ENCODE measurements around the gene ZDHHC3.

Gene ZDHHC3

DNA sequence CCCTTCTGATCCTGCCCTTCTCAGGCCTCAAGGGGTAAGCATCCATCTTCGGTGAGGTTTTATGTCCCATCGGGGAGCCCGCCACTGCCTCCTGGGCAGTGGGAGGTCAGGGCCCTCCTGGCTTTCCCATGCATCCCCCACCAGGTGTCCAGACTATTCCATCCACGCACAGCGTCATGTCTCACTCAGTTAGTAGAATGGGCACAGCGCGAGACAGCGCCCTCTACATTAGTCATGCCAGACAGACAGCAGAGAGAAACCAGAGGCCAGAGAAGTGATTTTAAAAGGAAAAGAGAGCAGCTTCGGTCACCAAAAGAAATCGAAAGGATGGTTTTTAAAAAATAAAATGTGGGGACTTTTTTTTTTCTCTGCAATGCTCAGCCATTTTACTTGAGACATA, 49.8 kb downstream of the ZDHHC3 start:
- DNase-seq, result no peak

DNA sequence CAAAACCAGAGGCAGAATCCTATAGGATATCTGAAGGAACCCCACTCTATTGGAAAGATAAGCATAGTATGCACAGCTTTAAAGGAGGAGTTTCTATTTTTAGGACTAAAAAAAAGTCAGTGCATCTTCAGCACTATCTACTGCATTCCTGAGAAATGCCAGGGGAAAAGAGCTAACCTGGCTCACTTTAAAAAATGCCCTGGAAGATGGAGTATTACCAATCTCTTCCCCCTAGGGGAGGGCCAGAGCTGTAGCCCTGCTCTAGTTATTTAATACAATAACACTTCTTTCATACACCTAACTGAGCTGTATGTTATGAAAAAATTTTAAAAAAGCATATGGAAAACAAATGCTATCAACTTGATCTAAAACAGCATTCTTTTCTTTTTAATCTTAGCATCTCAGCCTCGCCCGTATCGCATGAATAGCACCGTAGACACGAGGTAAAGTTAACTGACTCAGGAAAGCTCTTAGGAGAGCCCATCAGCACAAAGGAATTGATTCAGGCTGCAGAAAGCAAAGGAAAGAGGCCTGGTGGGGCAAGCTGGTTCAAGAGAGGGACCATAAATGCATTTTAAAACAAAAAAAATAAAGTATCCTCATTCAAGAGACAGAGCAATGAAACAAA, 51.4 kb downstream of the ZDHHC3 start:
- no peak for DNase-seq

DNA sequence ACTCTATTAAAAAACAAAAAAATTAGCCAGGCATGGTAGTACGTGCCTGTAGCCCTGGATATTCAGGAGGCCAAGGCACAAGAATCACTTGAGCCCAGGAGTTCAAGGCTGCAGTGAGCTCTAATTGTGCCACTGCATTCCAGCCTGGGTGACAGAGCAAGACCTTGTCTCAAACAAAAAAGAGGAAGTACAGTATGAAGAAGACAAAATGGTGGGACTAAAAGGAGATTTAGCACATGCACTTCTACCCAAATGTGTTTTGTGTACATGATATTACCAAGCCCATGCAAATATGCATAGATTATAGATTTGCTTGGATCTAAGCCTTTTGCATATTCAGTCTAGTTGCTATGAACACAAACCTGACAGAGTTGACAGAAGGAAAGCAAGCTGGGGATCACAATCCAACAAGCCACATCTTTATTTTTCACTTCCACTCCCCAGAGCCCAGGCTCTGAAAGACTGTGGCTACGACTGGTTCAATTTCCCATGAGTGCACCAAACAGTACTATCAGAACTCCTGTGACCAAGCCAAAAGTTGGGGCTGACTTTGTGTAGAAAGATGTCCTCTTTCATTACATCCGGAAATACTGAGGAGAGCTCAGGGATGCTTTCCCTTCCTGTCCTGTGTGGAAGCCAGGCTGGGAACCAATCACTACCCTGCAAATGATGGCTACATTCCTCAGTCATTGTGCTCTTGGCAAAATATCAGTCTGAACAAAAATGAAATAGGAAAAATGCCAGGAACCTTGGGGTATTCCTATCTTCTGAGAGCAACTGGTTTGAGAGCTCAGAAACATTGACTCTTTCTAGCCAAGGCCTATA, 52.1 kb downstream of the ZDHHC3 start:
- DNase-seq, result no peak

DNA sequence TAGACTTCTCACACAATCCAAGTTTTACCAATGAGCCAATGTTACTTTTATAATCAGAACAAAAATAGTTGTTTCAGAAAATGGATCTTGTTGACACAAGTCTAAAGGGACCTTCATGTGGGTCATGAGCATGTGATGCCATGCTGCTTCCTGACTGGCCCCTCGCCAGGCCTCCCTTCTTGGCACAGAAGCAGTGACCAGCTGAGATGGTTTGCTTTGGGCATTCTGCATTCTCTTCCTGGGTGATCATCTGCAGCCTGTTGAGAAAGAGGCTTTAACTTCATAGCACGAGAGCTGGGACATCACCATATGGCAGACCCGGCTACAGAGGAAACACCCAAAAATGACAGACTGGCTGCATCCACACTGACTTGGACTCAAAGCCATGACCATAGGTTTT, 55.9 kb downstream of the ZDHHC3 start:
- DNase-seq, result no peak

DNA sequence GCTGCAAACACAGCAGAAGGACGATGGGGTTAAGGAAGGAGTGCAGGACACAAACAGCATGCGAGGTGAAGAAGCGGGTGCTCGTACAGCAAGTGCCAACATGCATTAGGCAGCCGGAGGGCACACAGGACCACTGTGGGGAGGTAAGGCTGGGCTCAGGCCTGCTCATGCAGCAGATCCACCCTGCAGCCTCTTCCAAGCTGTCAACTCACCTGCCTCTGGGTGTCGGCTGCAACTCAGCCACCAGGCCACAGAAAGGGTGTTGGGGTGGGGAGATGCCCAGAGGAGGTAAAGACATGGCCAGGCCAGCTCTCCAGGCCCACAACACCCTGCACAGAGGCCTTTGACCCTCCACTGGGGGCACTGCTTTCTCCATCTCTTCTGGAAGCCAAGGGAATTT, 57.4 kb downstream of the ZDHHC3 start:
- no peak for DNase-seq

DNA sequence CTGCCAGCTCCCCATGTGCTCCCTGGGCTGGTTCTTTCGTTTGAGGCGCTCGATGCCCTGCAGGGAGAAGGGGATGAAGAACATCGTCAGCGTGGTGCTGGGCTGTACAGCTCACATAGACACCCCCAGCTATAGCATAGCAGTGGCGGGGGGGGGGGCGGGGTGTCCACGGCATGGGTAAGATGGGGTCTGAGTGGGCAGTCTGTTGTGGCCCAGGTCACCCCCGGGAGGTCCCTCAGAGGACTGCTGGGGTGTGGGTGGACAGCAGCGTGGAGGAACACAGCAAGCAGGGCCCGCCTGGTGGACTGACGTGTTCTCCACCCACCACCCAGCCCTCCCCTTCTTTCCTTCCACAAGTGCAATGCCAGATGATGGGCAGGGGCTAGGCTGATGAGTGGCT, 57.9 kb downstream of the ZDHHC3 start:
- DNase-seq, result no peak

DNA sequence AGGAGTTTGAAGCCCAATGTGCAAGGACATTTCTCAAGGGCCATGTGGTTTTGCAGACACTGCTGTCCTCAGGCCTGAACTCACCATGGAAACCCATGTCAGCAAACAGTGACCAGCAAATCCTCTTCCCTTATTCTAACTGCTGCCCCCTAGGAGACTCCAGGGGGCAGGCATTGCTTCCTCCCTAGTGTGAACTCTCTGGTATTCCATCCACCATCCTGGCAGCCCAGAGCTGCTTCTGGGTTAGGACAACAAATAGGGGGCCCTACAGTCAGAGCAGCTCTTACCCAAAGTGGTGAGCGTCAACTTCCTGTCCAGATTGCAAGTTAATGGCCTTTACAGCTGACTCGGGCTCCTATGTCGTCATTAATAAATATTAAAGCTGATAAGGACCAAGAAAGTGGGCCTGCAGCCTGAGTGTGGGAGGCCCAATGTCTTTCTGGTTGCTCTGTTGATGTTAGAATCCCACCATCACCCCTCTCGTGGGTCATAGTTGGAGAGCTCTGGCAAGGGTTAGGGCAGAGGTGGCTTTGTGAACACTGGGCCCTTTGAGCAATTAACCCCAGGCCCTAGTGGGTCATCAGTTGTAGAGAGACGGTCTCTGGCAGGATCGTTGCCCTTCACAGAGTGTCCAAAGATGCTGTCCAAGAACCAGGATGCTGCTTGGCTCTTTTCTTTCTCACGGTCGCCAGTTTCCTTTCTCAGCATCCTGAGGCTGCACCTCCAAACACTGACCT, 60.1 kb downstream of the ZDHHC3 start:
- no peak for DNase-seq

DNA sequence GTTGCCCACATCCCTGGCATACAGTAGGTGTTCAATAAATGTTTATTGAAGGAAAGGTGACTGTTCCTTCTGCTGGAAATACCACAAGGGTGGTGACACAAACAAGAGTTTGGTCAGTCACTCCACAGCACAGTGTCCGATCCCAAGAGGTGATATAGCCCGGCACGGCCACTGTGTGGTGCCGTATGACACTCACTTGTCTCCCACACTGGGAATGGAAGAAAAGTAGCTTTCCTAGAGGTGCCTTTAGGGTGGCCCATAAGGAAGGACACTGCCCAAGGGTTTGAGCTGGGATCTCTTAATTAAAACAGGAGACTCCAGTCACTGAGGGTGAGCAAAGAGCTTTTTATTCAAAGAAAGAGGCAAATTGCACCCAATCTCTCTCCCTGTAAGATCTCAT, 61.0 kb downstream of the ZDHHC3 start:
- no peak for DNase-seq

DNA sequence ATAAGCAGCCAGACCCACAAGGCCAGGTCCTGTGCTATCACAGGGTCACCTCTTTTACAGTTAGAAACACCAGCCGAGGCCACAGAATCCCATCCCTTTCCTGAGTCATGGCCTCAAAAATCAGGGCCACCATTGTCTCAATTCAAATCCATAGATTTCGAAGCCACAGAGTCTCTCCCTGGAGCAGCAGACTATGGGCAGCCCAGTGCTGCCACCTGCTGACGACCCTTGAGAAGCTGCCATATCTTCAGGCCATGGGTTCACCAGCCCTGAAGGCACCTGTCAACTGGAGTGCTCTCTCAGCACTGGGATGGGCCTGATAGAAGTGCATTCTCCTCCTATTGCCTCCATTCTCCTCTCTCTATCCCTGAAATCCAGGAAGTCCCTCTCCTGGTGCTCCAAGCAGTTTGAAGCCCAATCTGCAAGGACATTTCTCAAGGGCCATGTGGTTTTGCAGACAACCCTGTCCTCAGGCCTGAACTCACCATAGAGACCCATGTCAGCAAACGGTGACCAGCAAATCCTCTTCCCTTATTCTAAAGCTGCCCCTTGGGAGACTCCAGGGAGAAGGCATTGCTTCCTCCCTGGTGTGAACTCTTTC, 62.0 kb downstream of the ZDHHC3 start:
- peak; percentile 61 for DNase-seq

DNA sequence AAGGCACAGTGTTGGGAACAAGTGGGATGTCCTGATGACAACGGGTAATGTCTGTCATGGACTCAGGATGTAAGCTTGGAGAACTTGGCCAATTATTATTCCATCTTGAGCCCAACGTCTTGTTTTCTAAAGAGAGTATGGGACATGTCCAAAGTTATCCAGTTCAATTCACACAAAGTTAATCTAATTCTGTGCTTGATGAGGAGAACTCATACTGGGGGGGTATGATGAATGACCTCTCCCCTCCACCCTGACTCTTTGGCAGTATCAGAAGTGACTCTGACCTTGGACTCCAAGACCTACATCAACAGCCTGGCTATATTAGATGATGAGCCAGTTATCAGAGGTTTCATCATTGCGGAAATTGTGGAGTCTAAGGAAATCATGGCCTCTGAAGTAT, 65.3 kb downstream of the ZDHHC3 start:
- no peak for DNase-seq

DNA sequence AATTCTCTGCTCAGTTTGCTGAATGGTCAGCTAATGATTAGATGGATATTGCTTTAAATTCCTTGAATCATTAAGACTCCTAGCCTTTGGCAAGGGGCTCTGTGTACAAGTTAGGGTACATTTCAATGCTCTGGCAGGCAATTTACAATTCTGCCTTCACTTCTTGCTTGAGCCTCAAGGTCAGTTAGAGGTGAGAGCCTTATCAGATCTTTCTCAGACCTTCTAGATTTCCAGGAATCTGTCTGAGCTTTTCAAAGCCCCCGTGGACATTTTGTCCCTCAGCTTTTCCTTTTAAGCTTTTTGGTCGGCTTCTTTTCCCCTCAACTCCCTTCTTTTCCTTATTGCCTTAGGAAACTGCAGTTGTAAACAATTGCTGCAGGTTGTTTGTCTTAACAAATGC, 66.9 kb downstream of the ZDHHC3 start:
- DNase-seq, result no peak

DNA sequence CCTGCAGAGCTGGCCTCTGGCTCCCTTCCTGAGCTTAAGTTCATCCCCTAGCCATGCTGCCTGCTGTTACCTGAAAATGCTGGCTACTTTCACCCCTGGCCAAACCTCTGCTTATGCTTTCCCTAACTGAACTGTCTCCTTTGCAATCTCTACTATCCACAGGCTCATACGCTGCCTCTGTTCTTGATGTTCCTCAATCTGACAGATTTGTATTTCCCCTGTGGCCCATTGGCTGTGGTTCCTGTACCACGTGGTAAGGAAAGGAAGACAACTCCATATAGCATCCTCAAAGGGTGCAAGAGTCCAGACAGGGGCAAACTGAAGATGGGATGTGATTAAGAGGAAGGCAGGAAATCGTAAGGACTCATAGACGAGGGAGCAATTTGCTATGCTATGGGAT, 68.4 kb downstream of the ZDHHC3 start:
- DNase-seq, result no peak

DNA sequence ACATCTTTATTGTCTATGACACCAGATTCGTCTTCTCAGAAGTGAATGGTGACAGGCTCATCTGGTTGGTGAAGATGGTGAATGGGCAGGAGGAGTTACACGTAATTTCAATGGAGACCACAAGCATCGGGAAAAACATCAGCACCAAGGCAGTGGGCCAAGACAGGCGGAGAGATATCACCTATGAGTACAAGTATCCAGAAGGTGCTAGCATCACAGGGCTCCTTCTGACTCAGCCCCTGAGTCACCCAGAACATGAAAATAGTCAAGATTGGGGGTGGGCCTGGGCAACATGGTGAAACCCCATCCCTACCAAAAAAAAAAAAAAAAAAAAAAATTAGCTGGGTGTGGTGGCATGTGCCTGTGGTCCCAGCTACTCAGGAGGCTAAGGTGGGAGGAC, 69.0 kb downstream of the ZDHHC3 start:
- no peak for DNase-seq

DNA sequence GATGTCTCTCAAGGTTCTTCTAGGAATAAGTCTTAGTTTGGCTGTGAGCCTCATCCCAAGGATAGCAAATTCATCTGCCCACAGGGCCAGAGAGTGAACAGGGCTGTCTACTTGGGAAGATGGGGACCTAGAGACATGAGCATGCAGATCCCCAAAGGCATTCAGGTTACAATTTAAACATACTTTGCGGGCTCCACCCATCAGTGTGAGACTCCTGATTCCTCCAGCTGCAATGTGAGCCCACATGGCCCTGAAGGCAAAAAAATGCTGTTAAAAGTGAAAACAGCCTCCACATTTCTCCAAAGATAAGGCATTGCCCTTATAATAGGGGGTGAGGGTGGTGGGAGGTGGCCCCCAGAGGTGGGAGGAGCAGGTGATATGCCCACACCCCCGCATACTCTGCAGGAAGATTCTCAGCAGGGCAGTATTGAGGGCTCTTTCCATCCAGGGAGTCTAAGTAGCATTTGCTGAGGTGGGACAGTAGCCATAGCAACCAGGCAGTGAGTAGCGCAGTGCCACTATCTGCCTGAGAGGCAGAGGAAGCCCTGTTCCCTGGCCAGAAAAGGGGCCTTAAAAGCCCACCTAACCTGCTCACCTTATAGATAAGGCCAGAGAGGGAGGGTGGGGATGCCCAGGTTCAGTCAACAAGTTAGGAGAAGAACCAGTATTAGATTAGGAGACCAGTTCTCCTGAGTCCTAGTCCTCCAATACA, 70.4 kb downstream of the ZDHHC3 start:
- DNase-seq, result no peak

DNA sequence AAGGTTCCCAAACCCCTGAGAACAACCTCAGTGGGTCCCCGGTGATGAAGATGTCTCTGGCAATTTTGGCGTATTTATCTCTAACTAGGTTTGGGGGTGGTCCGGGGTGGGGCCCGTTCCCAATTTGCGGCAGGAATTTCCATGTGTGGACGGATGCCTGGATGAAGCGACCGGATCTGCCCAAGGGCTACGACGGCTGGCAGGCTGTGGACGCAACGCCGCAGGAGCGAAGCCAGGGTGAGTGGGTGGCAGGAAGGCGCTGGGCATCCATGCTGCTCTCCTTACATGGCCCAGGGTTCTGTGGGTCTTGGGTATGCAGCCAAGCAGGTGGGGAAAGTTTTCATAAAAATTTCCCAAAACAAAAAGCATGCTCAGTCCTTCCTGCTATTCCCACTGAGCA, 72.2 kb downstream of the ZDHHC3 start:
- no peak for DNase-seq

DNA sequence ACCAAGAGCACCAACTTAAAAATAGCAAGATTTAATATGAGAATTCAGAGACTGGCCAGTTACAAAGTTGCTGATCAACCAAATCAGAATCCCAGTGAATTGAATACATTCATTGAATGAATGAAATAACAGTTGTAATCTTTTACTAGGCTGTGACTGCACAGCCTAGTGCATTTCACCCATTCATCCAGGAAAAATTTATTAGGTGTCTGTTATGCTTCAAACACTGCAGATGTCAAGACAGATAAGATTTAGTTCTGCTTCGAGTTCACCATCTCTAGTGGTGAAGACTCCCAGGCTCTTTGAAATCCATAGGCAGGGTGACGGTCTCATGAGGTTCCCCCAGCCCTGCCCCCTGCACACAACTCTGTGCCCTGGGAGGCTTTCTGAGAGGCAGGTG, 72.7 kb downstream of the ZDHHC3 start:
- no peak for DNase-seq

DNA sequence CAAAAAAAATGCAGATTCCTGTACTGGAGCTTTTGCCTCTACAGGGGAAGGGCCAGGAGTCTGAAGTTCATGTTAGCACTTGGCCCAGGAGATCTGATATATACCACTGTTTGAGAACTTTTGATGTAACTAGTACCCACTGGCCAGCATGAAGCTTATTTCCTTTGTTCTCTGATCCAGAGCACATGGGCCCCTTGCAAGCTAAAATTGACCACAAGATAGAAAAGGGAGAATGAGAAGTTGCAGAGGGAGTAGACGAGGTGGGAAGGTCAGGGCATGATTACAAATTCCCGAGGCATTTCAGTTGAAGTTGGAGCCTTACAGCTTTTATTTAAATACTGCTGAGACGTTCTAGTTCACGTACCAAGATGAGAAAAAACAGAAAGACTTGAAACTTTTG, 73.3 kb downstream of the ZDHHC3 start:
- DNase-seq, result no peak

DNA sequence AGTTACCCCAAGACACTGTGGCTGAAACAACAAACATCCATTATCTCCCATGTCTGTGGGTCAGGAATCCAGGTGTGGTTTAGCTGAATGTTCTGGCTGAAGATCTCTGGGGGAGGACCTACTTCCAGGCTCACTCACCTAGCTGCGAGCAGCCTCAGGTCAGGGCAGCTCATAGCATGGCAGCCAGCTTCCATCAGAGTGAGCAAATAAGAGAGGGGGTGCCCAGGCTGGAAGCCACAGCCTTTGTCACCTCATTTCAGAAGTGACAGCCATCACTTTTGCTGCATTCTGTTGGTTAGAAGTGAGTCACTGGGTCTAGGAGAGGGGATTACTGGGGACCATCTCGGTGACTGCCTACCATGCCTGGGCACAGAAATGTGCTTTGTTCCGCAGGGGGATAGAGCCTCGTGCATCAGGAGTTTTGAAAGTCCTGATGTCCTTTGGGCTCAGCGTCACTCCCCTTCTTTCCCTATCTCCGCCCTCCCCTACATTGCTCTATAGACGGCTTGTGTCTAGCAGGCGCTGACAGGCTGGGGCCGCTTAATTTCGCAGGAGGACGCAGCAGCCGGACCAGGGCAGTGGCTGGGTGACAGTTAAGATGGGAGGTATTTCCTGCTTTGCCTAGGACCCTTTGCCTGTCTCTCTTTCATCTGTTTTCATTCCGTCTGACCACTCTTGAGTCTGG, 76.1 kb downstream of the ZDHHC3 start:
- no peak for DNase-seq

DNA sequence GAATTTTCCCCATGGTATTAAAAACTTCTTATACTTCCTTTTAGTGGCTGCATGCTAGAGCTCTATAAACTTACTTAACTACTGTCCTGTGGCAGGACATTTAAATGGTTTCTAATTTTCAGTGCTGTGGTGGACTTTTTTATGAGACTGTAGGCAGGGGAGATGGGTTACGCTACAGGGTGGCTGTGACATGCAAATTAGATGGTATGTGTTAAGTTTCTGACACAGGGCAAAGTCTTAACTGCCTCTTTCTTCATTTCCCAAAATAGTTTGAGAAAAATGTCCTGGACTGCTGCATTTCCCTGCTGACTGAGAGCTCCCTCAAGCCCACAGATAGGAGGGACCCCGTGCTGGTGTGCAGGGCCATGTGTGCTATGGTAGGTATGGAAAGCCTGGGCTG, 79.5 kb downstream of the ZDHHC3 start:
- DNase-seq, result no peak

DNA sequence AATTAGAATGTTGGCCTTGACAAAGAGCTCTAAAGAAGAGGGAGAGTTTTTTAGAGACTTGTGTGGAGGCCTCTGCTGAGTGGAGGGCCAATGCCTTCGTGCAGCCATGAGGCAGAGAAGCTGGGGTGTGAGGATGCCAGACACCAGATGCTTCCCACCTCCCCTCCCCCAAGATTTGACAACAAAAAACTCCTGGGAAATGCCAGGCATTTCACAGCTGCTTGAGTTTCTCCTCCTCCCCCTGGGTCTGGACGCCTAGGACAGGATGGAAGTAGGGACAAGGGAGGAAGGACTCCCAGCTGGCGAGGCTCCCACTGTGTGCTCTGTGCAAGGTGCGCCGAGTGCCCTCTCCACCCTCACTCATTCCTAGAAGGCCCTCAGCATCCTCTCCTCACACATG, 81.5 kb downstream of the ZDHHC3 start:
- DNase-seq, result no peak

DNA sequence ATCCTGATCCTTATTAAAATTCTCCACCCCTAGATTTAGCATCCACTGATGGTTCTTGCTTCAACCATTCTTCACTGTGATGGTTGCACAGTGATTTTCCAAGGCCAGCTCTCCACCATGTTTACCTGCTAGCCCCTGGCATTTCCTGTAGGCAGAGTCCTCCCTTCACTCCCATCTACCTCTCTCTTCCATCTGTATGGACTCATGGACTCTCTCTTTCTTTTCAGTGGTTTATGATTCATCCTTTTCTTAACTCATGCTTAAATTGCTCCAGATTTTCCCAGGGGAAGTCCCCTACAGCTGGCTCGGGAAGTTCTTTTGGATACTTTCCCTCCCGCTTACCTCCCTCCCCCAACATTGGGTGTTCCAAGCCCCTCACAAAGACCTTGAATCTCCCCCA, 82.9 kb downstream of the ZDHHC3 start:
- DNase-seq, result no peak

DNA sequence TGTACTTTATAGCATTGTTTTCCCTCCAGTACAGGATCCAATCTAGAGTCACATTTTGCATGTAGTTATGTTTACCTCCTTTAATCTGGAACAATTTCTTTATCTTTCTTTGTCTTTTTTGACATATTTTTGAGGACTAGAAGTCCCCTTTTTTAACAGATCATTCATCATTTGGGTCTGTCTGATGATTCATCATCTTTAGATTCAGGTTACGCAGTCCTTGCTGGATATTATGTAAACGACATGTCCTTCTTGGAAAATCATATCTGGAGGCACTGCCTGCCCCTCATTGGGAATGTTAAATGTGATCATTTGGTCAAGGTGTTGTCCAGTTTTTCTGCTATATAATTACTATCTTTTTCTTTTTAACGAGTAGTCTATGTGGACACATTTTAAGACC, 83.3 kb downstream of the ZDHHC3 start:
- DNase-seq, result no peak

All from effector CD4-positive, alpha-beta T cell (primary cell).